Measurements from ENCODE around the gene SLC26A11.

- TF ChIP-seq CTCF (IDR thresholded peaks at IDR 0.05) (no peak), POLR2A (IDR thresholded peaks at IDR 0.05) (no peak)
These were observed 43.5 kb upstream of the SLC26A11 start for GRCh38 chr17:80176757-80177156.
